ENCODE data around the gene CCNL2.
"Not testable (repeated sequence)": the region's sequence is repeated elsewhere in the genome, so short reads cannot be mapped to it uniquely, and the experiment has no call there.

The CCNL2 gene

GRCh38 chr1:1374929-1375662, 24.0 kb downstream of the CCNL2 start, which contains the start of gene AURKAIP1:
Gene AURKAIP1 (minus strand): TSS chr1:1375207. CDS start chr1:1374756, 451 bp downstream.
- H2AFZ ChIP-seq (ENCODE audit: low read depth, low read length), result peak within 1 kb of the TSS; percentile 9
- no peaks in the 10 kb centered on the region for H3K27me3 ChIP-seq (ENCODE audit: insufficient read depth, low read length)
- H3K9me3 ChIP-seq (ENCODE audit: low read length), result no peaks in the 10 kb centered on the region
- H3K4me3 ChIP-seq (ENCODE audit: low read length), result peak within 1 kb of the TSS; percentile 96
- H3K4me1 ChIP-seq (ENCODE audit: insufficient read depth, low read length), result peaks cover 19% of the 10 kb centered on the region
- peaks cover 14% of the 10 kb centered on the region for H3K36me3 ChIP-seq (ENCODE audit: insufficient read depth, low read length)

- H3K4me3 ChIP-seq (ENCODE audit: low read length), result peak overlapping the region; percentile 96
- peaks cover 19% of the 10 kb centered on the region for H3K4me1 ChIP-seq (ENCODE audit: insufficient read depth, low read length)
- peak overlapping the region; percentile 9 for H2AFZ ChIP-seq (ENCODE audit: low read depth, low read length)
- no peaks in the 10 kb centered on the region for H3K9me3 ChIP-seq (ENCODE audit: low read length)
- peaks cover 14% of the 10 kb centered on the region for H3K36me3 ChIP-seq (ENCODE audit: insufficient read depth, low read length)
- H3K27me3 ChIP-seq (ENCODE audit: insufficient read depth, low read length), result no peaks in the 10 kb centered on the region
These were observed 24.6 kb downstream of the CCNL2 start for GRCh38 chr1:1374589-1374928.

GRCh38 chr1:1373815-1374588, 25.1 kb downstream of the CCNL2 start:
- Histone ChIP-seq H2AFZ (ENCODE audit: low read depth, low read length) (no peak overlapping the region), H3K9me3 (ENCODE audit: low read length) (no peaks in the 10 kb centered on the region), H3K27me3 (ENCODE audit: insufficient read depth, low read length) (no peaks in the 10 kb centered on the region), H3K36me3 (ENCODE audit: insufficient read depth, low read length) (peaks cover 14% of the 10 kb centered on the region), H3K4me1 (ENCODE audit: insufficient read depth, low read length) (peaks cover 19% of the 10 kb centered on the region), H3K4me3 (ENCODE audit: low read length) (peak overlapping the region; percentile 96)

GRCh38 chr1:1373051-1373814, 25.9 kb downstream of the CCNL2 start:
- Histone ChIP-seq H3K4me3 (ENCODE audit: low read length) (no peak overlapping the region), H3K9me3 (ENCODE audit: low read length) (no peaks in the 10 kb centered on the region), H2AFZ (ENCODE audit: low read depth, low read length) (no peak overlapping the region), H3K4me1 (ENCODE audit: insufficient read depth, low read length) (peaks cover 19% of the 10 kb centered on the region), H3K27me3 (ENCODE audit: insufficient read depth, low read length) (no peaks in the 10 kb centered on the region), H3K36me3 (ENCODE audit: insufficient read depth, low read length) (peaks cover 14% of the 10 kb centered on the region)

GRCh38 chr1:1371746-1372711, 27.1 kb downstream of the CCNL2 start:
- no peak overlapping the region for H3K4me3 ChIP-seq (ENCODE audit: low read length)
- H2AFZ ChIP-seq (ENCODE audit: low read depth, low read length), result no peak overlapping the region

GRCh38 chr1:1371364-1371745, 27.8 kb downstream of the CCNL2 start:
- peaks cover 8% of the 10 kb centered on the region for H3K9me3 ChIP-seq (ENCODE audit: low read length)
- peaks cover 14% of the 10 kb centered on the region for H3K36me3 ChIP-seq (ENCODE audit: insufficient read depth, low read length)
- no peak overlapping the region for H3K4me3 ChIP-seq (ENCODE audit: low read length)
- no peak overlapping the region for H2AFZ ChIP-seq (ENCODE audit: low read depth, low read length)
- no peaks in the 10 kb centered on the region for H3K27me3 ChIP-seq (ENCODE audit: insufficient read depth, low read length)
- H3K4me1 ChIP-seq (ENCODE audit: insufficient read depth, low read length), result peaks cover 19% of the 10 kb centered on the region

More at GRCh38 chr1:1371746-1372711, 27.1 kb downstream of the CCNL2 start:
- Histone ChIP-seq H3K4me1 (ENCODE audit: insufficient read depth, low read length) (peaks cover 19% of the 10 kb centered on the region), H3K36me3 (ENCODE audit: insufficient read depth, low read length) (peaks cover 14% of the 10 kb centered on the region), H3K27me3 (ENCODE audit: insufficient read depth, low read length) (no peaks in the 10 kb centered on the region), H3K9me3 (ENCODE audit: low read length) (peaks cover 1% of the 10 kb centered on the region)

- H3K4me1 ChIP-seq (ENCODE audit: insufficient read depth, low read length), result peaks cover 16% of the 10 kb centered on the region
- no peaks in the 10 kb centered on the region for H3K27me3 ChIP-seq (ENCODE audit: insufficient read depth, low read length)
- H3K36me3 ChIP-seq (ENCODE audit: insufficient read depth, low read length), result peaks cover 14% of the 10 kb centered on the region
- H3K9me3 ChIP-seq (ENCODE audit: low read length), result peaks cover 8% of the 10 kb centered on the region
- H2AFZ ChIP-seq (ENCODE audit: low read depth, low read length), result no peak overlapping the region
- H3K4me3 ChIP-seq (ENCODE audit: low read length), result no peak overlapping the region
These were observed 28.3 kb downstream of the CCNL2 start for GRCh38 chr1:1370771-1371300.

GRCh38 chr1:1370094-1370493, 29.0 kb downstream of the CCNL2 start:
- H3K36me3 ChIP-seq (ENCODE audit: insufficient read depth, low read length), result peaks cover 14% of the 10 kb centered on the region
- not testable (repeated sequence) for H3K4me3 ChIP-seq (ENCODE audit: low read length); H2AFZ ChIP-seq (ENCODE audit: low read depth, low read length); H3K9me3 ChIP-seq (ENCODE audit: low read length); H3K27me3 ChIP-seq (ENCODE audit: insufficient read depth, low read length)
- peaks cover 16% of the 10 kb centered on the region for H3K4me1 ChIP-seq (ENCODE audit: insufficient read depth, low read length)

GRCh38 chr1:1367315-1367714, 31.8 kb downstream of the CCNL2 start:
- Histone ChIP-seq H3K4me1 (ENCODE audit: insufficient read depth, low read length) (peaks cover 2% of the 10 kb centered on the region), H3K27me3 (ENCODE audit: insufficient read depth, low read length) (no peaks in the 10 kb centered on the region), H2AFZ (ENCODE audit: low read depth, low read length) (no peak overlapping the region), H3K4me3 (ENCODE audit: low read length) (no peak overlapping the region), H3K36me3 (ENCODE audit: insufficient read depth, low read length) (peaks cover 6% of the 10 kb centered on the region), H3K9me3 (ENCODE audit: low read length) (peaks cover 8% of the 10 kb centered on the region)

- no peaks in the 10 kb centered on the region for H3K4me1 ChIP-seq (ENCODE audit: insufficient read depth, low read length)
These were observed 32.5 kb downstream of the CCNL2 start for GRCh38 chr1:1366699-1367066.

GRCh38 chr1:1365875-1366698, 33.0 kb downstream of the CCNL2 start:
- no peak overlapping the region for H3K4me3 ChIP-seq (ENCODE audit: low read length)
- no peaks in the 10 kb centered on the region for H3K27me3 ChIP-seq (ENCODE audit: insufficient read depth, low read length)
- no peaks in the 10 kb centered on the region for H3K36me3 ChIP-seq (ENCODE audit: insufficient read depth, low read length)
- H2AFZ ChIP-seq (ENCODE audit: low read depth, low read length), result no peak overlapping the region
- peaks cover 8% of the 10 kb centered on the region for H3K9me3 ChIP-seq (ENCODE audit: low read length)
- peaks cover under 1% of the 10 kb centered on the region for H3K4me1 ChIP-seq (ENCODE audit: insufficient read depth, low read length)

More at GRCh38 chr1:1366699-1367066, 32.5 kb downstream of the CCNL2 start:
- H3K9me3 ChIP-seq (ENCODE audit: low read length), result peaks cover 8% of the 10 kb centered on the region
- H3K4me3 ChIP-seq (ENCODE audit: low read length), result no peak overlapping the region
- H3K27me3 ChIP-seq (ENCODE audit: insufficient read depth, low read length), result no peaks in the 10 kb centered on the region
- no peak overlapping the region for H2AFZ ChIP-seq (ENCODE audit: low read depth, low read length)
- peaks cover 4% of the 10 kb centered on the region for H3K36me3 ChIP-seq (ENCODE audit: insufficient read depth, low read length)

Data from neuron (in vitro differentiated cells).